ENCODE data around the gene OCRL. TPM values are rescaled to one million over a fixed set of nuclear protein-coding genes. Genes with fewer than 3 reads are reported as not detected.

The OCRL gene
- total RNA-seq, 1 donor from 2014 or later: 36.1 TPM

DNA sequence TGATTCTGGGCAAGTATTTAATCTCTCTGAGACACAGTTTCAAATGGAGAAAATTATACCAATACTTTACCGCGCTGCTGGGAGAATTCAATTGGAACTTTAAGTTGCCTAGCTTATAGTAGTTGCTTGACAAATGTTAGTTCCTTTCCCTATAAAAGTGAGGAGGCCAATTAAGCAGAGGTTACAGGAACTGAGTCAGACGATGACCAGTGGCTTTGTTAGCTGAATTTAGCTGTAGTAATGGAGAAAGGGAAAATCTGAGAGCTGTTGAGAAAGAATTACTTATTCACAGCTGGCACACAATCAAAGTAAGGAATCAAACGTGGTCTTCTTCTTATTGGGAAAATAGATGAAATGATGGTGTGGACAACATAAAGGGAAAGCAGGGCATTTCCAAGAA is 46.4 kb upstream of the OCRL start:
- H3K36me3 ChIP-seq (ENCODE audit: insufficient read depth, low read length): peaks cover 12% of the 10 kb centered on the region
- peak; percentile 62 for DNase-seq (ENCODE audit: low read depth)
- no peaks in the 10 kb centered on the region for H3K9me3 ChIP-seq (ENCODE audit: insufficient read depth, low read depth, low read length)

DNA sequence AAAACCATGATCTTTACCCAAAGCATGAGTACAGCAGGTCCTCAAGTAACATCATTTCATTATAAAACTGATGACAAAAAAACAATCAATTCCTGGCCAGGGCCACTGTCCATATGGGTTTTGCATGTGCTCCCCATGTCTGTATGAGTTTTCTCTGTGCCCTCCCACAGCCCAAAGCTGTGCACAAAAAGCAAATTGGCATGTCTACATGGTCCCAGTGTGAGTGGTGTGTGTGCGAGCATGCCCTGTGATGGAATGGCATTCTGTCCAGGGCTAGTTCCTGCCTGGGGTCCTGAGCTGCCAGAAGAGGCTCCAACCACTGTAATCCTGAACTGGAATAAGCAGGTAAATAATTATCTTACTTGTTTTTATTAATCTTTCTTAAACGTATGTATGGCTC is 45.2 kb upstream of the OCRL start:
- no peaks in the 10 kb centered on the region for H3K79me2 ChIP-seq (ENCODE audit: insufficient read depth, low read length)
- peaks cover 16% of the 10 kb centered on the region for H3K36me3 ChIP-seq (ENCODE audit: insufficient read depth, low read length)
- Mint-ChIP-seq H3K4me3 (ENCODE audit: unreplicated experiment) (no peak overlapping the region), H3K36me3 (ENCODE audit: low read depth, unreplicated experiment) (peaks cover 6% of the 10 kb centered on the region), H3K27ac (ENCODE audit: unreplicated experiment) (no peak overlapping the region), H3K4me1 (ENCODE audit: low read depth, unreplicated experiment) (peaks cover 25% of the 10 kb centered on the region), H3K27me3 (ENCODE audit: low read depth, unreplicated experiment) (no peaks in the 10 kb centered on the region), H3K9me3 (ENCODE audit: unreplicated experiment) (no peaks in the 10 kb centered on the region)
- FAIRE-seq: no peak
- no peak overlapping the region for H3K27ac ChIP-seq (ENCODE audit: low read depth, low read length)
- no peak for DNase-seq (ENCODE audit: low read depth)
- no peak overlapping the region for H2AFZ ChIP-seq (ENCODE audit: low read depth, low read length)
- H3K27me3 ChIP-seq (ENCODE audit: insufficient read depth, low read length): no peaks in the 10 kb centered on the region
- H3K9ac ChIP-seq (ENCODE audit: low read length): no peak overlapping the region
- H4K20me1 ChIP-seq (ENCODE audit: insufficient read depth, low read length): no peaks in the 10 kb centered on the region
- no peak overlapping the region for H3K4me2 ChIP-seq (ENCODE audit: low read length)
- TF ChIP-seq, protein P1, sequence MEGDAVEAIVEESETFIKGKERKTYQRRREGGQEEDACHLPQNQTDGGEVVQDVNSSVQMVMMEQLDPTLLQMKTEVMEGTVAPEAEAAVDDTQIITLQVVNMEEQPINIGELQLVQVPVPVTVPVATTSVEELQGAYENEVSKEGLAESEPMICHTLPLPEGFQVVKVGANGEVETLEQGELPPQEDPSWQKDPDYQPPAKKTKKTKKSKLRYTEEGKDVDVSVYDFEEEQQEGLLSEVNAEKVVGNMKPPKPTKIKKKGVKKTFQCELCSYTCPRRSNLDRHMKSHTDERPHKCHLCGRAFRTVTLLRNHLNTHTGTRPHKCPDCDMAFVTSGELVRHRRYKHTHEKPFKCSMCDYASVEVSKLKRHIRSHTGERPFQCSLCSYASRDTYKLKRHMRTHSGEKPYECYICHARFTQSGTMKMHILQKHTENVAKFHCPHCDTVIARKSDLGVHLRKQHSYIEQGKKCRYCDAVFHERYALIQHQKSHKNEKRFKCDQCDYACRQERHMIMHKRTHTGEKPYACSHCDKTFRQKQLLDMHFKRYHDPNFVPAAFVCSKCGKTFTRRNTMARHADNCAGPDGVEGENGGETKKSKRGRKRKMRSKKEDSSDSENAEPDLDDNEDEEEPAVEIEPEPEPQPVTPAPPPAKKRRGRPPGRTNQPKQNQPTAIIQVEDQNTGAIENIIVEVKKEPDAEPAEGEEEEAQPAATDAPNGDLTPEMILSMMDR (IDR thresholded peaks at IDR 0.05; ENCODE audit: insufficient read depth, low read depth, low read length): no peak
- no peak for TF ChIP-seq EZH2 (IDR thresholded peaks at IDR 0.05; ENCODE audit: insufficient read depth, low read length)
- H3K4me1 ChIP-seq (ENCODE audit: insufficient read depth, low read length): peaks cover 31% of the 10 kb centered on the region
- H3K9me3 ChIP-seq (ENCODE audit: insufficient read depth, low read depth, low read length): no peaks in the 10 kb centered on the region
- H3K4me3 ChIP-seq (ENCODE audit: insufficient read depth, low read depth, low read length): no peak overlapping the region

More for the DNA sequence above, 46.4 kb upstream of the OCRL start:
- no peak overlapping the region for H2AFZ ChIP-seq (ENCODE audit: low read depth, low read length)
- H3K27ac ChIP-seq (ENCODE audit: low read depth, low read length): peak overlapping the region; percentile 39
- FAIRE-seq: peak; percentile 59
- peak overlapping the region; percentile 42 for H3K4me2 ChIP-seq (ENCODE audit: low read length)
- H3K4me3 Mint-ChIP-seq (ENCODE audit: unreplicated experiment): no peak overlapping the region
- H3K9ac ChIP-seq (ENCODE audit: low read length): no peak overlapping the region
- no peak overlapping the region for H3K27ac Mint-ChIP-seq (ENCODE audit: unreplicated experiment)
- no peaks in the 10 kb centered on the region for H3K27me3 Mint-ChIP-seq (ENCODE audit: low read depth, unreplicated experiment)
- no peaks in the 10 kb centered on the region for H4K20me1 ChIP-seq (ENCODE audit: insufficient read depth, low read length)
- H3K27me3 ChIP-seq (ENCODE audit: insufficient read depth, low read length): no peaks in the 10 kb centered on the region
- TF ChIP-seq EZH2 (IDR thresholded peaks at IDR 0.05; ENCODE audit: insufficient read depth, low read length): no peak
- TF ChIP-seq, protein P1 (IDR thresholded peaks at IDR 0.05; ENCODE audit: insufficient read depth, low read depth, low read length): no peak
- H3K79me2 ChIP-seq (ENCODE audit: insufficient read depth, low read length): no peaks in the 10 kb centered on the region
- H3K4me3 ChIP-seq (ENCODE audit: insufficient read depth, low read depth, low read length): no peak overlapping the region
- H3K9me3 Mint-ChIP-seq (ENCODE audit: unreplicated experiment): no peaks in the 10 kb centered on the region
- H3K4me1 Mint-ChIP-seq (ENCODE audit: low read depth, unreplicated experiment): peaks cover 25% of the 10 kb centered on the region
- peaks cover 31% of the 10 kb centered on the region for H3K4me1 ChIP-seq (ENCODE audit: insufficient read depth, low read length)
- peaks cover 6% of the 10 kb centered on the region for H3K36me3 Mint-ChIP-seq (ENCODE audit: low read depth, unreplicated experiment)

DNA sequence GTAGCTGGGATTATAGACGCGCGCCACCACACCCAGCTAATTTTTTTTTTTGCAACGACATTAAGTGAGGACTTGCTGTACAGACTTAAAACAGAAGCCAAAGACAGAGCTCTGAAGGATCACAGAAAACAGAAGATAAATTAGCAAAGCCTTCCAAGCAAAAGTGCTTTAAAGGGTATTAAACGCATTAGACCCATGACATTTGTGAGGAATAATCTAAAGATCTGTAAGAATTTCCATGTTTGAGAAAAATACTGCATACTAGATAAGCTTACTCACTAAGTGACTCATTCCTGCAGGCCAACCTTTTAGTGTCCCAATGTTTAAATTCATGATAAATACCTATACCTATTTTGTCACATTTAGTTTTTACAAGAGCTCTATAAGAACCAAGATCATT is 44.2 kb upstream of the OCRL start:
- H3K9ac ChIP-seq (ENCODE audit: low read length): no peak overlapping the region
- peaks cover 16% of the 10 kb centered on the region for H3K36me3 ChIP-seq (ENCODE audit: insufficient read depth, low read length)
- H3K9me3 ChIP-seq (ENCODE audit: insufficient read depth, low read depth, low read length): no peaks in the 10 kb centered on the region
- peak overlapping the region; percentile 62 for H3K4me2 ChIP-seq (ENCODE audit: low read length)
- Mint-ChIP-seq H3K4me3 (ENCODE audit: unreplicated experiment) (no peak overlapping the region), H3K27me3 (ENCODE audit: low read depth, unreplicated experiment) (no peaks in the 10 kb centered on the region), H3K27ac (ENCODE audit: unreplicated experiment) (peak overlapping the region; percentile 85), H3K9me3 (ENCODE audit: unreplicated experiment) (no peaks in the 10 kb centered on the region), H3K4me1 (ENCODE audit: low read depth, unreplicated experiment) (peaks cover 25% of the 10 kb centered on the region), H3K36me3 (ENCODE audit: low read depth, unreplicated experiment) (peaks cover 6% of the 10 kb centered on the region)
- H4K20me1 ChIP-seq (ENCODE audit: insufficient read depth, low read length): no peaks in the 10 kb centered on the region
- H3K4me3 ChIP-seq (ENCODE audit: insufficient read depth, low read depth, low read length): no peak overlapping the region
- peak; percentile 45 for DNase-seq (ENCODE audit: low read depth)
- peaks cover 31% of the 10 kb centered on the region for H3K4me1 ChIP-seq (ENCODE audit: insufficient read depth, low read length)
- TF ChIP-seq, protein P1 (IDR thresholded peaks at IDR 0.05; ENCODE audit: insufficient read depth, low read depth, low read length): no peak
- TF ChIP-seq EZH2 (IDR thresholded peaks at IDR 0.05; ENCODE audit: insufficient read depth, low read length): no peak
- H3K27ac ChIP-seq (ENCODE audit: low read depth, low read length): peak overlapping the region; percentile 38
- FAIRE-seq: peak; percentile 91
- no peaks in the 10 kb centered on the region for H3K79me2 ChIP-seq (ENCODE audit: insufficient read depth, low read length)
- H3K27me3 ChIP-seq (ENCODE audit: insufficient read depth, low read length): no peaks in the 10 kb centered on the region
- H2AFZ ChIP-seq (ENCODE audit: low read depth, low read length): no peak overlapping the region
